ENCODE measurements around the gene ACACB. TPM values are rescaled to one million over a fixed set of nuclear protein-coding genes. Genes with fewer than 3 reads are reported as not detected.

Gene ACACB
- total RNA-seq, 1 experiment from 2014 or later: 20.0 TPM

DNA sequence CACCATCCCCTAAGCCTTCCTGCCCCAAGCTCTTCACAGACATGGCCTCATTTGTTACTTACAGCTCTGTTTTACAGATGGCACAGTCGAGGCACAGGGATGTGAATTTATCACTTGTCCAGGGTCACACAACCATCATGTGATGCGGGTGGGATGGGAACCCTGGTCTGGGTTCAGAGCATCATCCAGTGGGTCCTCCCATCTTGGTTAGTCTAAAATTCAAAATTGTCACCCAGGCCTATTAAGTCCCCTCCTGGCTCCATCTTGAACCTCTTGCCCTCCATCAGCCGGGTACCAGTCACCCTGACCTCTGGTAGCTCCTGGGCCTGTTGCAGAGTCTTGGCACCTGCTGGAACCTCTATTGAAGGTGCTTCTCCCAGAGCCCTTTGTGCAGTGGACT is 52.9 kb downstream of the ACACB start:
- Mint-ChIP-seq H3K36me3 (peaks cover 45% of the 10 kb centered on the region), H3K9me3 (peaks cover 11% of the 10 kb centered on the region), H3K4me3 (no peak overlapping the region), H3K27ac (no peak overlapping the region), H3K4me1 (0 out of 2 replicates have a peak, but pooled peaks cover 3% of the 10 kb centered on the region), H3K27me3 (ENCODE audit: low read depth) (no peaks in the 10 kb centered on the region)
- ChIA-PET CTCF (no interaction called here), POLR2A (interaction anchor here (1.0 kb wide), 1 partner anchor 14 kb away, joined by 4 read pairs; no protein-coding TSS in a partner anchor)
- TF ChIP-seq GABPB1 (CRISPR knock-in tag; IDR thresholded peaks at IDR 0.05) (no peak), ETV6 (CRISPR knock-in tag; IDR thresholded peaks at IDR 0.05) (no peak), NR1H2 (CRISPR knock-in tag; IDR thresholded peaks at IDR 0.05) (no peak), KAT7 (CRISPR knock-in tag; IDR thresholded peaks at IDR 0.05; ENCODE audit: borderline replicate concordance) (no peak), RORB (CRISPR knock-in tag; IDR thresholded peaks at IDR 0.05) (no peak), ZNF671 (CRISPR knock-in tag; IDR thresholded peaks at IDR 0.05) (no peak), ZNF138 (CRISPR knock-in tag; conservative IDR thresholded peaks at IDR 0.05) (no peak), MXD4 (CRISPR knock-in tag; IDR thresholded peaks at IDR 0.05; ENCODE audit: borderline replicate concordance) (no peak), ESRRA (CRISPR knock-in tag; IDR thresholded peaks at IDR 0.05; ENCODE audit: borderline replicate concordance) (no peak), NR3C1 (CRISPR knock-in tag; conservative IDR thresholded peaks at IDR 0.05; ENCODE audit: low read depth) (no peak)
- TF ChIP-seq, protein P1, sequence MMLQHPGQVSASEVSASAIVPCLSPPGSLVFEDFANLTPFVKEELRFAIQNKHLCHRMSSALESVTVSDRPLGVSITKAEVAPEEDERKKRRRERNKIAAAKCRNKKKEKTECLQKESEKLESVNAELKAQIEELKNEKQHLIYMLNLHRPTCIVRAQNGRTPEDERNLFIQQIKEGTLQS (CRISPR knock-in tag; conservative IDR thresholded peaks at IDR 0.05): no peak
- TF ChIP-seq, protein P2, sequence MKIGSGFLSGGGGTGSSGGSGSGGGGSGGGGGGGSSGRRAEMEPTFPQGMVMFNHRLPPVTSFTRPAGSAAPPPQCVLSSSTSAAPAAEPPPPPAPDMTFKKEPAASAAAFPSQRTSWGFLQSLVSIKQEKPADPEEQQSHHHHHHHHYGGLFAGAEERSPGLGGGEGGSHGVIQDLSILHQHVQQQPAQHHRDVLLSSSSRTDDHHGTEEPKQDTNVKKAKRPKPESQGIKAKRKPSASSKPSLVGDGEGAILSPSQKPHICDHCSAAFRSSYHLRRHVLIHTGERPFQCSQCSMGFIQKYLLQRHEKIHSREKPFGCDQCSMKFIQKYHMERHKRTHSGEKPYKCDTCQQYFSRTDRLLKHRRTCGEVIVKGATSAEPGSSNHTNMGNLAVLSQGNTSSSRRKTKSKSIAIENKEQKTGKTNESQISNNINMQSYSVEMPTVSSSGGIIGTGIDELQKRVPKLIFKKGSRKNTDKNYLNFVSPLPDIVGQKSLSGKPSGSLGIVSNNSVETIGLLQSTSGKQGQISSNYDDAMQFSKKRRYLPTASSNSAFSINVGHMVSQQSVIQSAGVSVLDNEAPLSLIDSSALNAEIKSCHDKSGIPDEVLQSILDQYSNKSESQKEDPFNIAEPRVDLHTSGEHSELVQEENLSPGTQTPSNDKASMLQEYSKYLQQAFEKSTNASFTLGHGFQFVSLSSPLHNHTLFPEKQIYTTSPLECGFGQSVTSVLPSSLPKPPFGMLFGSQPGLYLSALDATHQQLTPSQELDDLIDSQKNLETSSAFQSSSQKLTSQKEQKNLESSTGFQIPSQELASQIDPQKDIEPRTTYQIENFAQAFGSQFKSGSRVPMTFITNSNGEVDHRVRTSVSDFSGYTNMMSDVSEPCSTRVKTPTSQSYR (CRISPR knock-in tag; IDR thresholded peaks at IDR 0.05): no peak
- TF ChIP-seq, protein P3, sequence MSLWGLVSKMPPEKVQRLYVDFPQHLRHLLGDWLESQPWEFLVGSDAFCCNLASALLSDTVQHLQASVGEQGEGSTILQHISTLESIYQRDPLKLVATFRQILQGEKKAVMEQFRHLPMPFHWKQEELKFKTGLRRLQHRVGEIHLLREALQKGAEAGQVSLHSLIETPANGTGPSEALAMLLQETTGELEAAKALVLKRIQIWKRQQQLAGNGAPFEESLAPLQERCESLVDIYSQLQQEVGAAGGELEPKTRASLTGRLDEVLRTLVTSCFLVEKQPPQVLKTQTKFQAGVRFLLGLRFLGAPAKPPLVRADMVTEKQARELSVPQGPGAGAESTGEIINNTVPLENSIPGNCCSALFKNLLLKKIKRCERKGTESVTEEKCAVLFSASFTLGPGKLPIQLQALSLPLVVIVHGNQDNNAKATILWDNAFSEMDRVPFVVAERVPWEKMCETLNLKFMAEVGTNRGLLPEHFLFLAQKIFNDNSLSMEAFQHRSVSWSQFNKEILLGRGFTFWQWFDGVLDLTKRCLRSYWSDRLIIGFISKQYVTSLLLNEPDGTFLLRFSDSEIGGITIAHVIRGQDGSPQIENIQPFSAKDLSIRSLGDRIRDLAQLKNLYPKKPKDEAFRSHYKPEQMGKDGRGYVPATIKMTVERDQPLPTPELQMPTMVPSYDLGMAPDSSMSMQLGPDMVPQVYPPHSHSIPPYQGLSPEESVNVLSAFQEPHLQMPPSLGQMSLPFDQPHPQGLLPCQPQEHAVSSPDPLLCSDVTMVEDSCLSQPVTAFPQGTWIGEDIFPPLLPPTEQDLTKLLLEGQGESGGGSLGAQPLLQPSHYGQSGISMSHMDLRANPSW (CRISPR knock-in tag; conservative IDR thresholded peaks at IDR 0.05; ENCODE audit: low read depth): no peak
- TF ChIP-seq, protein P4, sequence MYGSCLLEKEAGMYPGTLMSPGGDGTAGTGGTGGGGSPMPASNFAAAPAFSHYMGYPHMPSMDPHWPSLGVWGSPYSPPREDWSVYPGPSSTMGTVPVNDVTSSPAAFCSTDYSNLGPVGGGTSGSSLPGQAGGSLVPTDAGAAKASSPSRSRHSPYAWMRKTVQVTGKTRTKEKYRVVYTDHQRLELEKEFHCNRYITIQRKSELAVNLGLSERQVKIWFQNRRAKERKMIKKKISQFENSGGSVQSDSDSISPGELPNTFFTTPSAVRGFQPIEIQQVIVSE (CRISPR knock-in tag; IDR thresholded peaks at IDR 0.05; ENCODE audit: borderline replicate concordance): no peak
- TF ChIP-seq, protein P5, sequence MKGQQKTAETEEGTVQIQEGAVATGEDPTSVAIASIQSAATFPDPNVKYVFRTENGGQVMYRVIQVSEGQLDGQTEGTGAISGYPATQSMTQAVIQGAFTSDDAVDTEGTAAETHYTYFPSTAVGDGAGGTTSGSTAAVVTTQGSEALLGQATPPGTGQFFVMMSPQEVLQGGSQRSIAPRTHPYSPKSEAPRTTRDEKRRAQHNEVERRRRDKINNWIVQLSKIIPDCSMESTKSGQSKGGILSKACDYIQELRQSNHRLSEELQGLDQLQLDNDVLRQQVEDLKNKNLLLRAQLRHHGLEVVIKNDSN (CRISPR knock-in tag; IDR thresholded peaks at IDR 0.05): no peak
- TF ChIP-seq, protein P6, sequence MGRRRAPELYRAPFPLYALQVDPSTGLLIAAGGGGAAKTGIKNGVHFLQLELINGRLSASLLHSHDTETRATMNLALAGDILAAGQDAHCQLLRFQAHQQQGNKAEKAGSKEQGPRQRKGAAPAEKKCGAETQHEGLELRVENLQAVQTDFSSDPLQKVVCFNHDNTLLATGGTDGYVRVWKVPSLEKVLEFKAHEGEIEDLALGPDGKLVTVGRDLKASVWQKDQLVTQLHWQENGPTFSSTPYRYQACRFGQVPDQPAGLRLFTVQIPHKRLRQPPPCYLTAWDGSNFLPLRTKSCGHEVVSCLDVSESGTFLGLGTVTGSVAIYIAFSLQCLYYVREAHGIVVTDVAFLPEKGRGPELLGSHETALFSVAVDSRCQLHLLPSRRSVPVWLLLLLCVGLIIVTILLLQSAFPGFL (CRISPR knock-in tag; IDR thresholded peaks at IDR 0.05; ENCODE audit: borderline replicate concordance): no peak
- TF ChIP-seq, protein P7, sequence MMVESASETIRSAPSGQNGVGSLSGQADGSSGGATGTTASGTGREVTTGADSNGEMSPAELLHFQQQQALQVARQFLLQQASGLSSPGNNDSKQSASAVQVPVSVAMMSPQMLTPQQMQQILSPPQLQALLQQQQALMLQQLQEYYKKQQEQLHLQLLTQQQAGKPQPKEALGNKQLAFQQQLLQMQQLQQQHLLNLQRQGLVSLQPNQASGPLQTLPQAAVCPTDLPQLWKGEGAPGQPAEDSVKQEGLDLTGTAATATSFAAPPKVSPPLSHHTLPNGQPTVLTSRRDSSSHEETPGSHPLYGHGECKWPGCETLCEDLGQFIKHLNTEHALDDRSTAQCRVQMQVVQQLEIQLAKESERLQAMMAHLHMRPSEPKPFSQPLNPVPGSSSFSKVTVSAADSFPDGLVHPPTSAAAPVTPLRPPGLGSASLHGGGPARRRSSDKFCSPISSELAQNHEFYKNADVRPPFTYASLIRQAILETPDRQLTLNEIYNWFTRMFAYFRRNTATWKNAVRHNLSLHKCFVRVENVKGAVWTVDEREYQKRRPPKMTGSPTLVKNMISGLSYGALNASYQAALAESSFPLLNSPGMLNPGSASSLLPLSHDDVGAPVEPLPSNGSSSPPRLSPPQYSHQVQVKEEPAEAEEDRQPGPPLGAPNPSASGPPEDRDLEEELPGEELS (CRISPR knock-in tag; IDR thresholded peaks at IDR 0.05): no peak
- no peak for ATAC-seq
- no peak for DNase-seq (ENCODE audit: low spot score)
